MM.1S (cell line): ENCODE measurements around the gene ACADVL.

Source experiments
- CTCF ChIP-seq: fragments of 300-600 bp; sonication (generic); IDR thresholded peaks from 2 replicates; pipeline ENCODE4 v1.5.1; 2016; ENCODE audit warnings: antibody characterized with exemption, low read length, mixed read lengths
- EZH2 ChIP-seq: fragments of 300-600 bp; sonication (generic); optimal IDR thresholded peaks from 2 replicates; pipeline ENCODE3; 2017; ENCODE audit warnings: low read depth, mild to moderate bottlenecking, antibody characterized with exemption, low read length, mixed read lengths

GRCh38 chr17:7236808-7237207, 17.1 kb downstream of the ACADVL start:
- TF ChIP-seq CTCF (no peak), EZH2 (no peak)
